Hindlimb muscle (tissue), 1 donor: ENCODE results near the gene AGTR1. TPM values are rescaled to one million over a fixed set of nuclear protein-coding genes. Genes with fewer than 3 reads are reported as not detected.
A peak's percentile ranks its signal among the peaks of the same experiment; 100 is the strongest.

Experiments used
- DNase-seq: peaks from one replicate; pipeline ENCODE4 v3.0.0-alpha.2; 2013
- polyA plus RNA-seq: library from polyadenylated mRNA; unstranded; fragments of 120-200 nt; gene quantifications from one replicate; pipeline ENCODE4 v1.2.1, GENCODE V29; 2013; ENCODE audit not compliant: insufficient read length

The AGTR1 gene
- polyA plus RNA-seq, result 31.0 TPM

- peak; percentile 89 for DNase-seq
Measured at GRCh38 chr3:148697306-148698189, at the start of gene AGTR1. TSS of gene AGTR1 (plus strand) at chr3:148697903. CDS start at chr3:148741036, 43,133 bp downstream.

DNA sequence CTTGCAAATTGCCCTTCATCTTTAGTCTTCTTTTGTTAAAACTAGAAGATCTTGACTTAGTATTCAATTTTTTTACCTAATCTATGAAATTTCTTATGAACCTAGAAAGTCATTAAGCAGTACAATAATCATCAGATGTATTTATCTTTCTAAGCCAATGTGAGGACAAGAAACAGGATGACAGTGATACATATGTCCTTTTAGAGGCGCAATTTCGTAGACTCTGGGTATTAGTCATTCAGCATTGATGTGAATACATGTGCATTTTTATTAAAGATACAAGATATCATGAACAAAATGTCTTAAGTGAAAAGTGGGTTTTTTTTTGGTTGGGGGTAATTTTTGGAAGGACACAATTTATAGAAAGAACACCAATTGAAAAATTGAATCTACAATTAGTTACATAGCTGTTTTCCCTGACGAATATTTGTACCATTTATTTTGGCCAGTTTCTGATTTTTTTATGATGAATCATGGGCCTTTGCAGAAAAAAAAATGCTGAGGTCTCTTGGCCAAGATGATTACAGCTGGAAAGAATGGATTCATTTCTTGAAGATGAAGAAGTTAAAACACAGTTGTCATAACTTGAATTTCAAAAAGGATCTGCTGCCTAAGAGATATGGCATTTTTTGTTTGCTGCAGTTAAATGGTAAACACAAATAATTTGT is 48.9 kb upstream of the AGTR1 start:
- no peak for DNase-seq

GRCh38 chr3:148651549-148651948 is 46.2 kb upstream of the AGTR1 start:
- DNase-seq, result no peak

DNA sequence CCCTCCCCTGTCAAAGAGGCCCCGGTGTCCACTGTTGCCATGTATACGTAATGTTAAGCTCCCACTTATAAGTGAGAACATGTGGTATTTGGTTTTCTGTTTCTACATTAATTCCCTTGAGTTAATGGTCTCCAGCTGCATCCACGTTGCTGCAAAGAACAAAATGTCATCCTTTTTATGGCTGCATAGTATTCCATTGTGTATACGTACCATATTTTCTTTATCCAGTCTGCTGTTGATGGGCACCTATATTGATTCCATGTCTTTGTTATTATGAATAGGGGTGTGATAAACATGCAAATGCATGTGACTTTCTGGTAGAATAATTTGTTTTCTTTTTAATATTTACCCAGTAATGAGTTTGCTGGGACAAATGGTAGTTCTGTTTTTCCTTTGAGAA is 43.3 kb upstream of the AGTR1 start:
- no peak for DNase-seq

- DNase-seq, result no peak
Measured at GRCh38 chr3:148657470-148657869, 40.2 kb upstream of the AGTR1 start.

DNA sequence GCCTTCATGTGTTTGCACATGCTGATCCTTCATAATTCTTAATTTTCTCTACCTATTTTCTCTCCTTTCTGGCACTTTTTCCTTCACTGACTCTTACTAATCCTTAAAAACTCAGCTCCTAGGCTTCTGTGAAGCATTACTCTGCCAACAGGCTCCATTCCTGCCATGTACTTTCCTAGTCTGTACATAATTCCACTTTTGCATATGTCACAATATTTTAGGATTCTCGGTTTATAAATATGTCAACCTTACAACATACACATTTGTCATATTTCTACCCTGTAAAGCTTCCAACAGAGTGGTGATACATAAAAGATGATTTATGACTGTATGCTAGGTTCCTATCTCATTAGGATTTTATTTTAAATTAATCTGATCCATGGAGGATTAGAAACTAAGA is 38.2 kb upstream of the AGTR1 start:
- DNase-seq, result no peak

DNA sequence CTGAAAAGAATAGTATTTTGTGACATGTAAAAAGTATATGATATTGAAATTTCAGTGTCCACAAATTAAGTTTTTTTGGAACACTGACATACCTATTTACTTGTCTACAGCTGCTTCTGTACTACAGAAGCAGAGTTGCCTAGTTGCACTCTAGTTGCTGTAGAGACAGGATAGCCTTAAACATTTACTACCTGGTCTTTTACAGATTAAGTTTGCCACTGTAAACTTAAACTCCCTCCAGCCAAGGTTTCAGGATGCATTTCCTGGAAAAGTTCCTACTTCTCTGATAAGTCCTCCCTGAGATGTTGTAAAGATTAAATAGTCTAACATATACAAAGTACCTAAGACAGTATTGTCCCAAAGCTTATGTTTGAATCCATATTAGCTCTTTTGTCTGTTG is 17.4 kb upstream of the AGTR1 start:
- DNase-seq, result no peak

GRCh38 chr3:148681080-148681479 is 16.6 kb upstream of the AGTR1 start:
- no peak for DNase-seq

GRCh38 chr3:148682997-148683396 is 14.7 kb upstream of the AGTR1 start:
- no peak for DNase-seq

- no peak for DNase-seq
Measured at GRCh38 chr3:148694116-148694515, 3.6 kb upstream of the AGTR1 start.

DNA sequence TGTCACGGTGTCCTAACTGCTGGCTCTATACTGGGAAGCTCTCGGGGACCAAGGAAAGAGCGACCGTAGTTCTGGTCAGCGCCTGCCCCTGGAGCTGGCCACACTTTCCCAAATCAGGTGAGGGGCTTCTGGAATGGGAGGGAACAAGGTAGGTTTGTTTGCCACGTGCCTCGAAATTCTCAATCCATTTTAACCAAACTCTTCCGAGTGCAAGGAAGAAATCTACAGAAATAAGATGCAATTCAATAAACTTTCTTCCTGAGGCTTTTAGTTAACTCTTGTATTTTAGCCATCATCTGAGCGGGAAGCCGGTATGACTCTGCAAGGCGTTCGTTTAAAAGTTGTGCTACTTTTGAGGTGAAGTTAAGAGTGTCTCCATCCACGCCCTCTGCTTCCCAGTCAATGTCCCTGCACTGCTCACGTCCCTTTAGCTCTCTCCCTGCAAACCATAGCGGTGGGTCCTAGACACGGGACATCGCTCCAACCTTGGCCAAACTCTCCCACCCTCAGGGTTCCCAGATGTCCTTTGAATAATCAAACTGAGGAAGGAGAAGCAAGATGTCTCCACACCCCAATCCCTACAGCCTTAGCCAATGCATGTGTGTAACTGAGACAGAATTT is 597 bp downstream of the AGTR1 start:
- DNase-seq, result no peak

DNA sequence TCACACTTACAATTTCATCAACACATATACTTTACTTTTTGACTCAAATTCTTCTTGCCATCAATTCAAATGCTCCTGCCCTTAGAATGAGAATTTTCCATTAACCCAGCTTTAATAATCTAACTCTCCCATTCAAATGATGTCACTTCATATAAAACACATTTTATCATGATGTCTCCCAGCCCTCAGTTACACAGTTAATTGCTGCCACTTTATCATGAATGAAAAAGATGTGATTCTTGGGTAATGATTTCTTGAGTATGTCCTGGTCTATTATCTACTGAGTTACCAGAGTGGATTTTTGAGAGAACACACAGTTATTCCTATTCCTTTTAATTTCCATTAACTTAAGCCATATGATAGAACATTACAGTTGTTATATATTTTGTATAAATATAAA is 7.6 kb downstream of the AGTR1 start:
- no peak for DNase-seq

DNA sequence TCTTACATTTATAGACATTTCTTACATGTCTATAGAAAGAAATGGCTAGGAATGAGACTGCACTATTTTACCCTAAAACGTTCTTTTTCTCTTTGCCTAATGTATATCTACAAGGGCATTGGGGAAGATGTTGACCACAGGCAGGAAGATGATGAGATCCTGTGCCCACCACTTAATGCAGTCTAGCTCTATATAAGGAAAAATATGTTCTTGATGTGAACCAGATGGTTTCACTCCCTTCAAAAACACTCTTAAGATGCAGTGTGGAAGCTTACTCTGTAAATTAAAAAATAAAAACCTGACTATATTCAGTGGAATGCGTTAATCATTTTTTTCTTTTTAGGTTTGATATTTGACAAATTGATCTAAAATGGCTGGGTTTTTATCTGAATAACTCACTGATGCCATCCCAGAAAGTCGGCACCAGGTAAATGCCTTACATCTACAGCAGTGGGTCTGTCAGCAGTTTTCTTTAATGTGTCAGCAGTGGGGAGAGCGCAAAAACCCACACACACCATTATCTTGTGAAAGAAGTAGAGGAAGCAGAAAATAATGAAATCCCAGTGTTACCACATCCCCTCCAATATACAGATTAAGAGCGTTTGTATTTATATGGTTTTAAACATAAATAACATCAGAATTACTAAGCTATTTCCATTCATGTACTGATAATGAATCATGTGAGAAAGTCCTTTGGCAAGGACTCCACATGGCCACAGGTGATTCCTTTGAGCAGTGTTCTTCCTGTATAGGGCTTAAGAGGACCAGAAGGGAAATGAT is 10.1 kb downstream of the AGTR1 start:
- no peak for DNase-seq

GRCh38 chr3:148708409-148708808 is 10.7 kb downstream of the AGTR1 start:
- DNase-seq, result no peak

- no peak for DNase-seq
Measured at GRCh38 chr3:148709560-148710253, 12.0 kb downstream of the AGTR1 start.

- DNase-seq, result no peak
Measured at GRCh38 chr3:148710665-148711064, 13.0 kb downstream of the AGTR1 start.

GRCh38 chr3:148711981-148712666 is 14.4 kb downstream of the AGTR1 start:
- no peak for DNase-seq

GRCh38 chr3:148714521-148714920 is 16.8 kb downstream of the AGTR1 start:
- no peak for DNase-seq

GRCh38 chr3:148716657-148717056 is 19.0 kb downstream of the AGTR1 start:
- DNase-seq, result no peak

DNA sequence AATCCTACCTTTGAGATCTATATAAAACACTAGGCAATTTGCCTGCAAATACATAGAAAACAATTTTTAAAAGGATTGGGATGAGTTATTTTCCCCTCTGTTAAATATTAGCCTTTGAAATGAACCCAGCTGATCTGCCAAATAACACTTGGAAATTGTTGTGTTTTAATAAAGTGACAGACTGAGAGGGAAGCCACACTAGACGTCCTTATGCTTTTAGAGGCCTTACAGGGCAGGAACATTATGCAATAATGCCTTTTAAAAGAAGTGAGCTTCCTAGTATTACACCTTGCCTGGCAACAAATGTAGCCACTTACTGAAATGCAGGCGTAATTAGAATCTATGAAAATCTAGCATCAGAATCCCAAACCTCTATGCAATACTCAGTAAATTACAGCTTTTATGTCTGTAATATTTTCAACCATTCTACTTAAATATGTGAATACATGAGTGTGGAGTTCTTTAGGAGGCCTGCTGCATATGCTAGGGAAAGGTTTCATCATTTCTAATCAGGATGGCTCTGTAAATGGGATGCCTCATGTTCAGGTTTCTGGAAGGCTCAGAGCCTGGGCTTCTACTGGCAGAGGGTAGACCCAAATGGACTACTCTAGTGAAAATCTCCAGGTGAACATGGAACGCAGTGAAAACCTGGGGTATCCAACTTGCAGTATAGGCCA is 20.3 kb downstream of the AGTR1 start:
- no peak for DNase-seq
